Measurements from ENCODE around the gene LRSAM1. TPM values are rescaled to one million over a fixed set of nuclear protein-coding genes. Genes with fewer than 3 reads are reported as not detected.

The LRSAM1 gene
- total and polyA plus RNA-seq, 9 of the 15 experiments (the other 6 are each of a cell fraction or from before 2014, with no cell fraction given): 0.07 to 16.2 (median 4.7) TPM

DNA sequence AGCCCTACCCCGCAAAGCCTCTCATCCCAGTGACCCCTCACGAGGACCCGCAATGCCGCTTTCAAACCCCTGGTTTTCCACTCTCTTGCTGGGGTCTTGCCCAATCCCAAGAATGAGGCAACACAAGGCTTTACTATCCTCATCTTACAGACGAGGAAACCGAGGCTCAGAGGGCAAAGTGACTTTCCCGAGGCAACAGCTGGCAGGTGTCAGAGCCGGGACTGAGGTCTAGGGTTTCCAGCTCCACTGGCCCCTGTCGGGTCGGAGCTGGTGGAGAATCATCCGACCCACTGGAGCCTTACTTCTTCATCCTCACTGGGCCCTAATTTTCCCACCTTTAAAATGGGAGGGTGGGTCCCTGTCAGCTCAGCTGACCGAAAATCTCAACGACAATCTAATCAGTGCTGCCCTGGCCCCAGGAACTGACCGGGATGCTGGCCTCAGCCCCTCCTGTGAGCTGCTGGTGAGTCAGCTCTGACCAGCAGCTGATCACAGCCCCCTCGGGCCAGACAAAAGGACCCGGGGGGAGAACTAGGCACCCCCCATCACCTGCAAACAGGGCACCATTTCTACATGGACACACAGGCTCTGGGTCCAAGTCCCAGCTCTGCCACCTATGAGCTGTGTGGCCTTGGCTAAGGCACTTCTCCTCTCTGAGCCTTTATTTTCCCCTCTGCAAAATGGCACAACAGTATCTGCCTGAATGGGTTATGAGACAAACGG, 88.1 kb downstream of the LRSAM1 start (continued):
- no peak; the same call in 1 of the 2 replicates for TF ChIP-seq ETV1 (tag; conservative IDR thresholded peaks at IDR 0.05; ENCODE audit: low read depth)
- no peak for TF ChIP-seq KAT8 (IDR thresholded peaks at IDR 0.05; ENCODE audit: low read depth)
- no peak for TF ChIP-seq SMARCC2 (IDR thresholded peaks at IDR 0.05; ENCODE audit: low read depth)
- no peak; the same call in 1 of the 2 replicates for TF ChIP-seq ZNF263 (CRISPR knock-in tag; IDR thresholded peaks at IDR 0.05; ENCODE audit: borderline replicate concordance)
- TF ChIP-seq BHLHE40 (IDR thresholded peaks at IDR 0.05; ENCODE audit: low read length): no peak
- TF ChIP-seq, protein P1, sequence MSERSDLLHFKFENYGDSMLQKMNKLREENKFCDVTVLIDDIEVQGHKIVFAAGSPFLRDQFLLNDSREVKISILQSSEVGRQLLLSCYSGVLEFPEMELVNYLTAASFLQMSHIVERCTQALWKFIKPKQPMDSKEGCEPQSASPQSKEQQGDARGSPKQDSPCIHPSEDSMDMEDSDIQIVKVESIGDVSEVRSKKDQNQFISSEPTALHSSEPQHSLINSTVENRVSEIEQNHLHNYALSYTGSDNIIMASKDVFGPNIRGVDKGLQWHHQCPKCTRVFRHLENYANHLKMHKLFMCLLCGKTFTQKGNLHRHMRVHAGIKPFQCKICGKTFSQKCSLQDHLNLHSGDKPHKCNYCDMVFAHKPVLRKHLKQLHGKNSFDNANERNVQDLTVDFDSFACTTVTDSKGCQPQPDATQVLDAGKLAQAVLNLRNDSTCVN (CRISPR knock-in tag; IDR thresholded peaks at IDR 0.05): no peak
- TF ChIP-seq RFX7 (CRISPR knock-in tag; IDR thresholded peaks at IDR 0.05): no peak
- TF ChIP-seq, protein P2, sequence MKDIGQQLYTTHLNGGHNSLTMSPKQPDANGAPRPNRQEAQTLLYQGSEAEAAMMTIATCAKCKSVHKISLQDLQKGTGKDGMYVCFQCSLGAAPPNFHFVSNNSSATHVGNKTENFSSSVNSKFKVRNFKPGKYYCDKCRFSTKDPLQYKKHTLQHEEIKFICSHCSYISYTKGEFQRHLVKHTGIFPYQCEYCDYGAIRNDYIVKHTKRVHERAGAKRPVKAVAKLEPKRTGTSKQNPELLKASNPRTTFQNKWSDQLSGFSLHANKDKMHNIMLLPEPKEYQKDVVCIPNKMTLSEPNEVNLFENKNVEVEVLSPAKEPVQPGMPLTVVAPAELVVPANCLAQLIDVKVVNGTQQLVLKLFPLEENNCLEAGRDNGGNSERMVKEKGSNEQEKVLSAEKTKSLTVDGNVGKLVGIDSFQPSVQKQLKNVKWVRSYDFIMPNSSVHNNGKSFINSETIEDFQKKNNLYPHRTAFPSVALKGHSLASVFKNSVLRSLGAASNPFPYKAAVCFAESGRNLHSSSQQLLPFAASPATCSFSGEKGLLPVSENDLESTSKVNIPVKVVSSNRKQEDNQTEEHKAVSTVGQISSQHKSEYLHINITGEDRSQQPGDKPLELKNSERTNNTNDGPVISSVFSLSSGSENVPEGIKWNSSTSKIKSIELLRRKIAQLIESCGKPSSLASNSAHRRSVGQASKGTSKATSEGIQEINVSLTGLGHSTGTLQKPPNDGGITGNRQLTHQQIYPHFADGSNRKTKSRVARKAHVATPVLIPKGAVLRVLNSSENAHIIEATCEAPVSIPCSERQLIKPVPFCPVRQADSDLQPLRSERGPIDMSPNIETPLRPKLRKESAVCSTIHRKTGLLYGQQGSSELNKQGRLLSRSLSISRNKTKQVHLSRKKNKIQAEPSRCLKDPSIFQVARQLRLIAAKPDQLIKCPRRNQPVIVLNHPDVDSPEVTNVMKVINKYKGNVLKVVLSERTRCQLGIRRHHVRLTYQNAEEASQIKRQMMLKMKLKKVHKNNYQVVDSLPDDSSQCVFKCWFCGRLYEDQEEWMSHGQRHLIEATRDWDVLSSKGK (CRISPR knock-in tag; IDR thresholded peaks at IDR 0.05): no peak
- TF ChIP-seq, protein P3, sequence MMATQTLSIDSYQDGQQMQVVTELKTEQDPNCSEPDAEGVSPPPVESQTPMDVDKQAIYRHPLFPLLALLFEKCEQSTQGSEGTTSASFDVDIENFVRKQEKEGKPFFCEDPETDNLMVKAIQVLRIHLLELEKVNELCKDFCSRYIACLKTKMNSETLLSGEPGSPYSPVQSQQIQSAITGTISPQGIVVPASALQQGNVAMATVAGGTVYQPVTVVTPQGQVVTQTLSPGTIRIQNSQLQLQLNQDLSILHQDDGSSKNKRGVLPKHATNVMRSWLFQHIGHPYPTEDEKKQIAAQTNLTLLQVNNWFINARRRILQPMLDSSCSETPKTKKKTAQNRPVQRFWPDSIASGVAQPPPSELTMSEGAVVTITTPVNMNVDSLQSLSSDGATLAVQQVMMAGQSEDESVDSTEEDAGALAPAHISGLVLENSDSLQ (IDR thresholded peaks at IDR 0.05): peak; percentile 15; the same call in 1 of the 2 replicates
- no peak for TF ChIP-seq TGIF2 (CRISPR knock-in tag; IDR thresholded peaks at IDR 0.05)
- TF ChIP-seq U2AF2 (optimal IDR thresholded peaks at IDR 0.05; ENCODE audit: low read depth, low read length): no peak
- TF ChIP-seq SIRT6 (IDR thresholded peaks at IDR 0.05; ENCODE audit: low read depth, low read length): no peak
- TF ChIP-seq, protein P4, sequence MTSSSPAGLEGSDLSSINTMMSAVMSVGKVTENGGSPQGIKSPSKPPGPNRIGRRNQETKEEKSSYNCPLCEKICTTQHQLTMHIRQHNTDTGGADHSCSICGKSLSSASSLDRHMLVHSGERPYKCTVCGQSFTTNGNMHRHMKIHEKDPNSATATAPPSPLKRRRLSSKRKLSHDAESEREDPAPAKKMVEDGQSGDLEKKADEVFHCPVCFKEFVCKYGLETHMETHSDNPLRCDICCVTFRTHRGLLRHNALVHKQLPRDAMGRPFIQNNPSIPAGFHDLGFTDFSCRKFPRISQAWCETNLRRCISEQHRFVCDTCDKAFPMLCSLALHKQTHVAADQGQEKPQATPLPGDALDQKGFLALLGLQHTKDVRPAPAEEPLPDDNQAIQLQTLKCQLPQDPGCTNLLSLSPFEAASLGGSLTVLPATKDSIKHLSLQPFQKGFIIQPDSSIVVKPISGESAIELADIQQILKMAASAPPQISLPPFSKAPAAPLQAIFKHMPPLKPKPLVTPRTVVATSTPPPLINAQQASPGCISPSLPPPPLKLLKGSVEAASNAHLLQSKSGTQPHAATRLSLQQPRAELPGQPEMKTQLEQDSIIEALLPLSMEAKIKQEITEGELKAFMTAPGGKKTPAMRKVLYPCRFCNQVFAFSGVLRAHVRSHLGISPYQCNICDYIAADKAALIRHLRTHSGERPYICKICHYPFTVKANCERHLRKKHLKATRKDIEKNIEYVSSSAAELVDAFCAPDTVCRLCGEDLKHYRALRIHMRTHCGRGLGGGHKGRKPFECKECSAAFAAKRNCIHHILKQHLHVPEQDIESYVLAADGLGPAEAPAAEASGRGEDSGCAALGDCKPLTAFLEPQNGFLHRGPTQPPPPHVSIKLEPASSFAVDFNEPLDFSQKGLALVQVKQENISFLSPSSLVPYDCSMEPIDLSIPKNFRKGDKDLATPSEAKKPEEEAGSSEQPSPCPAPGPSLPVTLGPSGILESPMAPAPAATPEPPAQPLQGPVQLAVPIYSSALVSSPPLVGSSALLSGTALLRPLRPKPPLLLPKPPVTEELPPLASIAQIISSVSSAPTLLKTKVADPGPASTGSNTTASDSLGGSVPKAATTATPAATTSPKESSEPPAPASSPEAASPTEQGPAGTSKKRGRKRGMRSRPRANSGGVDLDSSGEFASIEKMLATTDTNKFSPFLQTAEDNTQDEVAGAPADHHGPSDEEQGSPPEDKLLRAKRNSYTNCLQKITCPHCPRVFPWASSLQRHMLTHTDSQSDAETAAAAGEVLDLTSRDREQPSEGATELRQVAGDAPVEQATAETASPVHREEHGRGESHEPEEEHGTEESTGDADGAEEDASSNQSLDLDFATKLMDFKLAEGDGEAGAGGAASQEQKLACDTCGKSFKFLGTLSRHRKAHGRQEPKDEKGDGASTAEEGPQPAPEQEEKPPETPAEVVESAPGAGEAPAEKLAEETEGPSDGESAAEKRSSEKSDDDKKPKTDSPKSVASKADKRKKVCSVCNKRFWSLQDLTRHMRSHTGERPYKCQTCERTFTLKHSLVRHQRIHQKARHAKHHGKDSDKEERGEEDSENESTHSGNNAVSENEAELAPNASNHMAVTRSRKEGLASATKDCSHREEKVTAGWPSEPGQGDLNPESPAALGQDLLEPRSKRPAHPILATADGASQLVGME (CRISPR knock-in tag; IDR thresholded peaks at IDR 0.05): no peak
- no peak for TF ChIP-seq FIP1L1 (IDR thresholded peaks at IDR 0.05; ENCODE audit: low read depth, low read length, poor library complexity, severe bottlenecking)
- TF ChIP-seq HEY1 (CRISPR knock-in tag; IDR thresholded peaks at IDR 0.05; ENCODE audit: borderline replicate concordance): no peak

Measured in K562 (cell line).